Measurements from ENCODE around the gene TAX1BP1. TPM values are rescaled to one million over a fixed set of nuclear protein-coding genes. Genes with fewer than 3 reads are reported as not detected.

TAX1BP1 gene
- total and polyA plus RNA-seq, 2 of the 13 experiments (the other 11 are each of a cell fraction or from before 2014, with no cell fraction given) = 95.2 to 98.9 TPM

DNA sequence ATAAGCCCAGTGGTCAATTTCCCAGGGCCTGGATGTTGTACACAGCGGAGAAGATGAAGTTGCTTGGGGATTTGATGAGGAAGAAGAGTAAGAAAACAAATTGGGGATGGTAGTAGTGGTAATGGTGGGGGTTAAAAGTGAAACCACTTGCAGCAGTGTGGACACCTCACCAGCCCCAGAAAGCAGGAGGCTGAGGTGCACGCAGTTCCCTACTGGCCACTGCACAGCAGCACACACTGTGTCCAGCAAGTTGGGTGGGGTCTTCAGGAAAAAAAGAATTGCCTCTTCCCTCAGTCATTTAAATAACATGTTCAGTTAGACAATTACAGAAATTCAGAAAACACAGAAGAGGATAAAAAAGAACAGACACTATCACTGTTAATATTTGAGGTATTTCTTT, 96.6 kb downstream of the TAX1BP1 start:
- H3K4me2 ChIP-seq (ENCODE audit: low read depth, low read length) = no peak overlapping the region
- CTCF ChIA-PET (ENCODE audit: low intra/inter-chr PET ratio, low total read pairs) = no interaction called here

DNA sequence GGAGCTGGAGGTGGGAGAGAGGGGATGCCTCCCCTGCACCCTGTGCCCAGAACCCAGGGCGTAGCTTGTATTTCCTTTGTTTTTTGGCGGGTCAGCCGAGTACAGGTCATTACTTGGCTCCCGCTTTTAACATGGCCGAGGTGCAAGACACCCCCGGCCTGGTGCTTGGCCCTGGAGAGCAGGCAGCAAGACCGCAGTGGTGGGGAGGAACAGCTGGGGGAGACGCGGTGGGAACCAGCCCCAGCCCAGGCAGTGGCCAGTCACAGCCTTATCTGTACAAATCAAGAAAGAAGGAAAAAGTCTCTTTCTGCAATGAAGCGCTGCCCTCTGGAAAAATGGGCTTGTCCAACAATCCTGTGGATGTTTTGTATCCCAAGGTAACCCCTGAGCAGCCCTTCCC, 99.1 kb downstream of the TAX1BP1 start:
- Histone ChIP-seq H3K27ac (ENCODE audit: extremely low read length, insufficient read depth, low read length) (no peak overlapping the region), H4K20me1 (ENCODE audit: insufficient read depth, low read length) (no peaks in the 10 kb centered on the region), H3K79me2 (ENCODE audit: insufficient read depth, low read length) (no peaks in the 10 kb centered on the region), H3K9ac (ENCODE audit: insufficient read depth, low read depth, low read length) (no peak overlapping the region), H2AFZ (ENCODE audit: low read length) (no peak overlapping the region), H3K27me3 (ENCODE audit: control insufficient read depth in 1 of 2, insufficient read depth in 2 of 2, low read length in 2 of 2) (peaks cover 1 to 30% of the 10 kb centered on the region in 2 experiments; a peak in 4 of 5 replicates), H3K4me2 (ENCODE audit: low read depth, low read length) (no peak overlapping the region), H3K9me3 (ENCODE audit: low read length) (no peaks in the 10 kb centered on the region), H3K4me1 (ENCODE audit: insufficient read depth, low read length) (no peaks in the 10 kb centered on the region), H3K36me3 (replicated peaks in 1 of 2; ENCODE audit: control insufficient read depth in 1 of 2, insufficient read depth in 2 of 2, low read length in 2 of 2) (no peaks in the 10 kb centered on the region), H3K4me3 (replicated peaks in 1 of 3; ENCODE audit: insufficient read depth in 1 of 3, low read depth in 2 of 3, low read length in 3 of 3) (no peak overlapping the region)
- POLR2A ChIA-PET = no interaction called here
- ATAC-seq = 0 out of 3 replicates have a peak, but pooled peaks have one; percentile 8
- CTCF ChIA-PET (ENCODE audit: low intra/inter-chr PET ratio, low total read pairs) = no interaction called here
- 71% methylated on average over 7 of the region's 10 CpGs for WGBS (ENCODE audit: low lambda C conversion rate)
- no peak for DNase-seq (ENCODE audit: low spot score)
- BruUV-seq (replicated peaks) = no TSS peak
- intact Hi-C loops (cut with micrococcal nuclease; ENCODE audit: unreplicated experiment) (no loop called here), in situ Hi-C loops (cut with HindIII; ENCODE audit: extremely low pct_ligation_motif_present, low pct_unique_long_range_greater_than_20kb) (no loop called here)
- no peak for FAIRE-seq
- no peak for TF ChIP-seq MIER2 (CRISPR knock-in tag; IDR thresholded peaks at IDR 0.05)
- no peak for TF ChIP-seq ZSCAN22 (CRISPR knock-in tag; IDR thresholded peaks at IDR 0.05)
- no peak for TF ChIP-seq AGO1 (IDR thresholded peaks at IDR 0.05; ENCODE audit: low read depth, low read length, poor library complexity, severe bottlenecking)
- TF ChIP-seq, protein P1, sequence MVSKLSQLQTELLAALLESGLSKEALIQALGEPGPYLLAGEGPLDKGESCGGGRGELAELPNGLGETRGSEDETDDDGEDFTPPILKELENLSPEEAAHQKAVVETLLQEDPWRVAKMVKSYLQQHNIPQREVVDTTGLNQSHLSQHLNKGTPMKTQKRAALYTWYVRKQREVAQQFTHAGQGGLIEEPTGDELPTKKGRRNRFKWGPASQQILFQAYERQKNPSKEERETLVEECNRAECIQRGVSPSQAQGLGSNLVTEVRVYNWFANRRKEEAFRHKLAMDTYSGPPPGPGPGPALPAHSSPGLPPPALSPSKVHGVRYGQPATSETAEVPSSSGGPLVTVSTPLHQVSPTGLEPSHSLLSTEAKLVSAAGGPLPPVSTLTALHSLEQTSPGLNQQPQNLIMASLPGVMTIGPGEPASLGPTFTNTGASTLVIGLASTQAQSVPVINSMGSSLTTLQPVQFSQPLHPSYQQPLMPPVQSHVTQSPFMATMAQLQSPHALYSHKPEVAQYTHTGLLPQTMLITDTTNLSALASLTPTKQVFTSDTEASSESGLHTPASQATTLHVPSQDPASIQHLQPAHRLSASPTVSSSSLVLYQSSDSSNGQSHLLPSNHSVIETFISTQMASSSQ (IDR thresholded peaks at IDR 0.05; ENCODE audit: low read depth) = no peak
- TF ChIP-seq, protein P1 (CRISPR knock-in tag; IDR thresholded peaks at IDR 0.05; ENCODE audit: borderline replicate concordance) = no peak
- TF ChIP-seq, protein P2, sequence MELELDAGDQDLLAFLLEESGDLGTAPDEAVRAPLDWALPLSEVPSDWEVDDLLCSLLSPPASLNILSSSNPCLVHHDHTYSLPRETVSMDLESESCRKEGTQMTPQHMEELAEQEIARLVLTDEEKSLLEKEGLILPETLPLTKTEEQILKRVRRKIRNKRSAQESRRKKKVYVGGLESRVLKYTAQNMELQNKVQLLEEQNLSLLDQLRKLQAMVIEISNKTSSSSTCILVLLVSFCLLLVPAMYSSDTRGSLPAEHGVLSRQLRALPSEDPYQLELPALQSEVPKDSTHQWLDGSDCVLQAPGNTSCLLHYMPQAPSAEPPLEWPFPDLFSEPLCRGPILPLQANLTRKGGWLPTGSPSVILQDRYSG (CRISPR knock-in tag; IDR thresholded peaks at IDR 0.05) = no peak
- no peak for TF ChIP-seq ARNTL (CRISPR knock-in tag; IDR thresholded peaks at IDR 0.05)
- TF ChIP-seq ZNF543 (CRISPR knock-in tag; IDR thresholded peaks at IDR 0.05) = no peak
- TF ChIP-seq, protein P3, sequence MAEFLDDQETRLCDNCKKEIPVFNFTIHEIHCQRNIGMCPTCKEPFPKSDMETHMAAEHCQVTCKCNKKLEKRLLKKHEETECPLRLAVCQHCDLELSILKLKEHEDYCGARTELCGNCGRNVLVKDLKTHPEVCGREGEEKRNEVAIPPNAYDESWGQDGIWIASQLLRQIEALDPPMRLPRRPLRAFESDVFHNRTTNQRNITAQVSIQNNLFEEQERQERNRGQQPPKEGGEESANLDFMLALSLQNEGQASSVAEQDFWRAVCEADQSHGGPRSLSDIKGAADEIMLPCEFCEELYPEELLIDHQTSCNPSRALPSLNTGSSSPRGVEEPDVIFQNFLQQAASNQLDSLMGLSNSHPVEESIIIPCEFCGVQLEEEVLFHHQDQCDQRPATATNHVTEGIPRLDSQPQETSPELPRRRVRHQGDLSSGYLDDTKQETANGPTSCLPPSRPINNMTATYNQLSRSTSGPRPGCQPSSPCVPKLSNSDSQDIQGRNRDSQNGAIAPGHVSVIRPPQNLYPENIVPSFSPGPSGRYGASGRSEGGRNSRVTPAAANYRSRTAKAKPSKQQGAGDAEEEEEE (CRISPR knock-in tag; IDR thresholded peaks at IDR 0.05; ENCODE audit: borderline replicate concordance) = no peak
- TF ChIP-seq NAIF1 (CRISPR knock-in tag; IDR thresholded peaks at IDR 0.05; ENCODE audit: borderline replicate concordance) = no peak
- TF ChIP-seq ZMAT3 (CRISPR knock-in tag; conservative IDR thresholded peaks at IDR 0.05) = no peak
- no peak for TF ChIP-seq ZNF883 (CRISPR knock-in tag; IDR thresholded peaks at IDR 0.05; ENCODE audit: not compliant biosample characterization)

More for the DNA sequence above, 96.6 kb downstream of the TAX1BP1 start:
- in situ Hi-C loops (cut with HindIII; ENCODE audit: extremely low pct_ligation_motif_present, low pct_unique_long_range_greater_than_20kb) (no loop called here), intact Hi-C loops (cut with micrococcal nuclease; ENCODE audit: unreplicated experiment) (no loop called here)
- Histone ChIP-seq H2AFZ (ENCODE audit: low read length) (no peak overlapping the region), H3K27ac (ENCODE audit: extremely low read length, insufficient read depth, low read length) (no peak overlapping the region), H3K4me1 (ENCODE audit: insufficient read depth, low read length) (no peaks in the 10 kb centered on the region), H3K4me3 (replicated peaks in 1 of 3; ENCODE audit: insufficient read depth in 1 of 3, low read depth in 2 of 3, low read length in 3 of 3) (no peak overlapping the region), H3K27me3 (ENCODE audit: control insufficient read depth in 1 of 2, insufficient read depth in 2 of 2, low read length in 2 of 2) (peaks cover 1 to 10% of the 10 kb centered on the region in 2 experiments; a peak in 2 of 5 replicates), H3K9me3 (ENCODE audit: low read length) (no peaks in the 10 kb centered on the region), H3K9ac (ENCODE audit: insufficient read depth, low read depth, low read length) (no peak overlapping the region), H3K79me2 (ENCODE audit: insufficient read depth, low read length) (no peaks in the 10 kb centered on the region), H3K36me3 (replicated peaks in 1 of 2; ENCODE audit: control insufficient read depth in 1 of 2, insufficient read depth in 2 of 2, low read length in 2 of 2) (no peaks in the 10 kb centered on the region; a peak in 1 of 5 replicates), H4K20me1 (ENCODE audit: insufficient read depth, low read length) (no peaks in the 10 kb centered on the region)
- no peak for TF ChIP-seq EHMT2 (IDR thresholded peaks at IDR 0.05; ENCODE audit: borderline replicate concordance, low read depth, low read length)
- peak; percentile 31; the same call in 1 of the 3 replicates for ATAC-seq
- POLR2A ChIA-PET = no interaction called here
- BruUV-seq (replicated peaks) = no TSS peak
- no peak for FAIRE-seq
- WGBS (ENCODE audit: low lambda C conversion rate) = 94% methylated on average over 2 of the region's 2 CpGs
- DNase-seq (ENCODE audit: low spot score) = no peak
